Measurements from ENCODE around the gene SYCE1L.
"Not testable (repeated sequence)": the region's sequence is repeated elsewhere in the genome, so short reads cannot be mapped to it uniquely, and the experiment has no call there.

The SYCE1L gene

DNA sequence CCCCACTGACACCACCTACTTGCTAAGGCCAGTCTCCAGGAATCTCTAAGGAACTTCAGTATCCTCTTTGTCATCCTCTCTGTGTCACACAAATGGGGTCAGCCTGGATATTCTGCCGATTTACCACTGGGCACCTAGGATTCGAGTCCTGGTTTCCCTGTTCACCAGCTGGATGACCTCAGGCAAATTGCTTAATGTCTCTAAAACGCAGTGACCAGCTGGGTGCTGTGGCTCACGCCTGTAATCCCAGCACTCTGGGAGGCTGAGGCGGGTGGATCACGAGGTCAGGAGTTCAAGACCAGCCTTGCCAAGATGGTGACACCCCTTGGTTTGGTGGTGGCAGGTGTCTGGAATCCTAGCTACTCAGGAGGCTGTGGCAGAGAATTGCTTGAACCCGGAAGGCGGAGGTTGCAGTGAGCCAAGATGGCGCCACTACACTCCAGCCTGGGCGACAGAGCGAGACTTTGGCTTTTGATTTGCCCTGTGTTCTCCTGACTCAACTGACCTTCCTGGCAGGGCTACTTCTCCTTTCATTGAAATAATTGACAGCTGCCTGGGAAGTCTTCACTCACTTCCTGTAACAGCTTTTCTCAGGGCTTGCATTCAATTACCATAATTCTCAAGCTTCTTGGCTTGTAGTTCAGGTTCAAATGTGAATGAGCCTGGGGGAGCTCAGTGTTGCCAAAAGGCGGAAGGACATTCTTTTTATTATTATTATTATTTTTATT lies 15.4 kb downstream of the SYCE1L start:
- H3K27ac Mint-ChIP-seq, result no peak overlapping the region
- DNase-seq (ENCODE audit: low spot score in 2 of 2), result no peak
- ATAC-seq (ENCODE audit: low read depth), result no peak
- peaks cover 6% of the 10 kb centered on the region for H3K4me1 Mint-ChIP-seq
- no peaks in the 10 kb centered on the region for H3K9me3 Mint-ChIP-seq
- H3K36me3 Mint-ChIP-seq, result no peaks in the 10 kb centered on the region
- H3K4me3 Mint-ChIP-seq, result no peak overlapping the region
- H3K27me3 Mint-ChIP-seq, result no peaks in the 10 kb centered on the region

DNA sequence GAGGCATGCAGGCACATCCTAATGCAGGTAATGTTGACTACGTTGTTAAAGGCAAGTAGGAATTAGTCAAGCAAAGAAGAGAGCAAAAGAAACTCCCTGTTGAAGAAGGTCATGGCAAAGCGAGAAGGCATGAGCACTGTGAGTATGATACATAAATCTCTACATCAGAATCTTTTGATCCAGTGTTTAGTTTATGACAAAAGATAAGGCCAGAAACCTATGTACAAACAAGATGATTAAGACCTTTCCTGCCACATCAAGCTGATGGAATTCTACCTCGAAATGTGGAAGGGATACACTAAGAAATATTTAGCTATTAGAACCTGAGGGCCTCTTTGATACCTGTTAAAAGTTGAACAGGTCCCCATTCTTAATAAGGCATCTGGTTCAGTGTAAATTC lies 20.2 kb downstream of the SYCE1L start:
- Mint-ChIP-seq H3K27me3 (peaks cover 2% of the 10 kb centered on the region), H3K27ac (no peak overlapping the region), H3K9me3 (no peaks in the 10 kb centered on the region), H3K4me1 (no peaks in the 10 kb centered on the region), H3K36me3 (no peaks in the 10 kb centered on the region), H3K4me3 (no peak overlapping the region)
- ATAC-seq (ENCODE audit: low read depth) (no peak), DNase-seq (ENCODE audit: low spot score in 2 of 2) (no peak)

DNA sequence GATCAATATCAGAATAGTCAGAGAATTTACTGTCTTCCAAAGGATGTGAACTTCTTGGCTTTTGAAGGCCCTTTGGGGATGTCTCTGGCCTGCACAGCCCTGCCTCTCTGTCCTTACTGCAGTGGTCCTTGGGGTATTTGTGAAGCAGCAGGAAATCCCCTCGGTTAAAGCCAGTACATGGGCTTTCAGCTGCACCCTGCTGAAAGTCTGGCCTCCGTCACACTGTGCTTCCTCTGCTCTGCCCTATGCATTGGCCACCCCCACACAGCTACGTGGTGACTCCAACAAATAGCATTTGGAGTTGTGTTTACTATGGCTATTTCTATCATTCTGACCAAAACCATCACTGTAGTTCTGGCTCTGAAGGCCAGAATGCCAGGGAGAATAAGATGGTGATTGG lies 21.2 kb downstream of the SYCE1L start:
- ATAC-seq (ENCODE audit: low read depth), result no peak

DNA sequence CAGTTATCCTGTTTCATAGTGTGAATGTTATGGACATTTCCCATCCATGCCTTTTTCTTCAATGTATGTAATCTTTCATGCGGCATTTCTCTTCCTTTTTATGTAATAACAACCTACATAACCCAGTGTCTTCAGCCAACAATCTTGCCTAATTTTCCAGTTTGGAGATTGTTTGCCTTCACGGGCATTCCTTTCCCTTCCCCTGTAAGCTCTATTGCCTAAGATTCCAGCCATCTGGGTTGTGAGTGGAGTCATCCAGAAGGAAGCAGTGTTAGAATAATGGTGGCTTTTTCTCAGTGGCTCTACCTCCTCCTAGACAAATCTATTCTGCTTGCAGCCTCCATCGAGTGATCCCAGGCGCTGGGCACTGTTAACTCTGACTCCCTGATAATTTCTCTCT lies 22.3 kb downstream of the SYCE1L start:
- Mint-ChIP-seq H3K9me3 (no peaks in the 10 kb centered on the region), H3K36me3 (no peaks in the 10 kb centered on the region)
- no peak for ATAC-seq (ENCODE audit: low read depth)

More for the DNA sequence above, 21.2 kb downstream of the SYCE1L start:
- Mint-ChIP-seq H3K36me3 (no peaks in the 10 kb centered on the region), H3K4me3 (no peak overlapping the region), H3K27ac (no peak overlapping the region), H3K9me3 (no peaks in the 10 kb centered on the region), H3K4me1 (no peaks in the 10 kb centered on the region), H3K27me3 (peaks cover 4% of the 10 kb centered on the region)
- no peak for DNase-seq (ENCODE audit: low spot score in 2 of 2)

DNA sequence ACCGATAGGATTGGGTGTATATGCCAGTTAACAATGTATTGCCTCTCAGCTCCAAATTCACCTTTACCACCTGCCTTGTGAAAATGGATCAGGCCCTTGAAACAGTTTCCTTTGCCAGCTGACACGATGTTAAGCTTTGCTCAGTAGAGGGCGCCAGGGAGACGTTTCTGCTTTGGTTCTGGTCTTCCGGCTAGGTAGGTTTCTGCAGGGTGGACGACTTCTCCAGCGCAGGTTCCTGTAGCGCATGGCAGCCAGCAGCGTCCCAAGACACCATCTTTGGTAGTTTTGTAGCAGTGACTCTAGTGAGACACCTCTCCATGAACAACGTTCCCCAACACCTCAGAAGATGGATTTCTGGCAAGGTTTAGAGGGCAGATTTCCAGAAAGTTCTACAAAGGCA lies 24.0 kb downstream of the SYCE1L start:
- H3K4me3 Mint-ChIP-seq, result no peak overlapping the region
- H3K36me3 Mint-ChIP-seq, result no peaks in the 10 kb centered on the region
- H3K27ac Mint-ChIP-seq, result no peak overlapping the region
- ATAC-seq (ENCODE audit: low read depth) (no peak), DNase-seq (ENCODE audit: low spot score in 2 of 2) (no peak)
- H3K4me1 Mint-ChIP-seq, result no peaks in the 10 kb centered on the region
- peaks cover 7% of the 10 kb centered on the region for H3K27me3 Mint-ChIP-seq
- no peaks in the 10 kb centered on the region for H3K9me3 Mint-ChIP-seq

More for the DNA sequence above, 22.3 kb downstream of the SYCE1L start:
- Mint-ChIP-seq H3K27ac (no peak overlapping the region), H3K27me3 (peaks cover 7% of the 10 kb centered on the region), H3K4me3 (no peak overlapping the region), H3K4me1 (no peaks in the 10 kb centered on the region)
- no peak for DNase-seq (ENCODE audit: low spot score in 2 of 2)

DNA sequence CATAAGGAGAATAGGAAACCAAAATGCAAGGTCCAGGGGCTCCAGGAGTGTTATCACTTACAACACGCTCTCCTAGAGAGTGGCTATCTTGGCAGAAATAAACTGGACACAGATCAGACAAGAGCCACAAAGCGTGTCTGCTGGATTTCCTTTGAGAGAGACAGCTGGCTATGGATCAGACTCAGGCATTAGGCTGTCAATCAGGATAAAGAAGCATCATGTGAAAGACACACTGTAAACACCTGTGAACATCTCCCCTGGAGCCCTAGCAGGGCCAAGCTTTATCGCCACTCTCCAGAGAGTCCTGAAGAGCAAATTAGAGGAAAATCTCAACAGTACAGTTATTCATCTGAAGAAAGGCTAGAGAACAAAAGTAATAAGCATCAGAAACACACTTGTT lies 26.0 kb downstream of the SYCE1L start:
- no peak overlapping the region for H3K4me3 Mint-ChIP-seq
- peaks cover 9% of the 10 kb centered on the region for H3K27me3 Mint-ChIP-seq

DNA sequence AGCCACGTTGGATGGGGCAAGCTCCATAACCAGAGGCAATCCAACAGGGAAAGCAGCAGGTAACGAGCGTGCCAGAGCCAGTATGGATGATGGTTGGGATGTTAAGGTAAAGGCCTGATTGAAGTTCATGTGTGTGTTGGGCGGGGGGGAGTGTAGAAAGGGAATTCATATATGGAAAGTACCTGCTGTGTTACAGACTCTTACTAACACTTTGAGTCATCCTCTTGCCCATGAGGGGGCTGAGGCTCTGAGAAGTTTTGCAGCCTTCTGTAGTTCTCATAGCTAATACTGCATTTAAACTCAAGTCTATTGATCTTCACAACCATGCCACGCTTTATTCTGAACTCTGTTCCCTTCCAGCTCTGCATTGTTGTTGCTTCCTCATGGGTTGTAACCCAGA lies 28.5 kb downstream of the SYCE1L start:
- H3K4me1 Mint-ChIP-seq, result no peaks in the 10 kb centered on the region
- H3K36me3 Mint-ChIP-seq, result no peaks in the 10 kb centered on the region
- no peak overlapping the region for H3K4me3 Mint-ChIP-seq
- H3K27me3 Mint-ChIP-seq, result peaks cover 15% of the 10 kb centered on the region
- no peaks in the 10 kb centered on the region for H3K9me3 Mint-ChIP-seq
- ATAC-seq (ENCODE audit: low read depth), result no peak
- no peak for DNase-seq (ENCODE audit: low spot score in 2 of 2)
- no peak overlapping the region for H3K27ac Mint-ChIP-seq

More for the DNA sequence above, 26.0 kb downstream of the SYCE1L start:
- Mint-ChIP-seq H3K9me3 (no peaks in the 10 kb centered on the region), H3K4me1 (no peaks in the 10 kb centered on the region), H3K36me3 (no peaks in the 10 kb centered on the region), H3K27ac (no peak overlapping the region)
- DNase-seq (ENCODE audit: low spot score in 2 of 2) (no peak), ATAC-seq (ENCODE audit: low read depth) (no peak)

DNA sequence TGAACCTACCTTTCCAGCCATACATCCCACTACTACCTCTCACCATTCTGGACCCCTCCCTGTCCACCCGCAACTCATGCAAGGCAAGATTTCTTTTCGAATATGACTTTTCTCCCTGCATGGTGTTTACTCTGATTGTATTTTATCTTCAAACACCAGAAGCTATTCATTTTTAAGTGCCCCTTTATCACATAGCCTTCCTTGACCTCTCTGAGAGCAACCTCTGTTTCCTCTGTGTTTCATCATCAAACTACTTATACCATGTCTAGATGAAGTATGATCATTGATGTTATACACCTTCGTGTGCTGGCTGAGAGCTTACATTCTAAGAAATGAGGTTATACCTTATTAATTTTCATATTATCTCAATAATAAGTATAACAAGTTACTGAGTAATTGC lies 31.8 kb downstream of the SYCE1L start:
- H3K36me3 Mint-ChIP-seq, result no peaks in the 10 kb centered on the region
- H3K4me1 Mint-ChIP-seq, result peaks cover 2% of the 10 kb centered on the region
- no peak for DNase-seq (ENCODE audit: low spot score in 2 of 2)
- no peaks in the 10 kb centered on the region for H3K9me3 Mint-ChIP-seq
- peaks cover 13% of the 10 kb centered on the region for H3K27me3 Mint-ChIP-seq
- H3K27ac Mint-ChIP-seq, result no peak overlapping the region
- ATAC-seq (ENCODE audit: low read depth), result no peak
- no peak overlapping the region for H3K4me3 Mint-ChIP-seq

DNA sequence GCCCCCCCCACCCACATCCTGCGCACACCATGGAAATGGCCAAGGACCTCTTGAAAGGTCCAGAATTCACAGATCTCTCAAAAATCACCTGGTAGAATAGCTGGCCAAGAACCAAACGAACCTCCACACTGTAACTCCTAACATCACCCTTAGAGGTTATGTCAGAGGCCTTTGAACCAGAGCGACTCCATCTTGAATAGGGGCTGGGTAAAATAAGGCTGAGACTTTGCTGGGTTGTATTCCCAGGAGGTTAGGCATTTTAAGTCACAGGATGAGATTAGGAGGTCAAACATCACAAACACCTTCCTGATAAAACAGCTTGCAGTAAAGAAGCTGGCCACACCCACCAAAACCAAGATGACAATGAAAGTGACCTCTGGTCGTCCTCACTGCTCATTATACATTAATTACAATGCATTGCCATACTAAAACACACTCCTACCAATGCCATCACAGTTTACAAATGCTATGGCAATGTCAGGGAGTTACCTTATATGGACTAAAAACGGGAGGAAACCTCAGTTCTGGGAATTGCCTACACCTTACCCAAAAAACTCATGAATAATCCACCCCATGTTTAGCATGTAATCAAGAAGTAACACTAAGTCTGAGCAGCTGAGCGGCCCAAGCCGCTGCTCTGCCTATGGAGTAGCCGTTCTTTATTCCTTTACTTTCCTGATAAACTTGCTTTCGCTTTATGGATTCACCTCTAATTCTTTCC lies 34.8 kb downstream of the SYCE1L start:
- no peak overlapping the region for H3K27ac Mint-ChIP-seq
- DNase-seq (ENCODE audit: low spot score in 2 of 2) (no peak), ATAC-seq (ENCODE audit: low read depth) (no peak)
- no peaks in the 10 kb centered on the region for H3K9me3 Mint-ChIP-seq
- no peak overlapping the region for H3K4me3 Mint-ChIP-seq
- peaks cover 15% of the 10 kb centered on the region for H3K27me3 Mint-ChIP-seq
- H3K4me1 Mint-ChIP-seq, result peaks cover 6% of the 10 kb centered on the region
- H3K36me3 Mint-ChIP-seq, result no peaks in the 10 kb centered on the region

DNA sequence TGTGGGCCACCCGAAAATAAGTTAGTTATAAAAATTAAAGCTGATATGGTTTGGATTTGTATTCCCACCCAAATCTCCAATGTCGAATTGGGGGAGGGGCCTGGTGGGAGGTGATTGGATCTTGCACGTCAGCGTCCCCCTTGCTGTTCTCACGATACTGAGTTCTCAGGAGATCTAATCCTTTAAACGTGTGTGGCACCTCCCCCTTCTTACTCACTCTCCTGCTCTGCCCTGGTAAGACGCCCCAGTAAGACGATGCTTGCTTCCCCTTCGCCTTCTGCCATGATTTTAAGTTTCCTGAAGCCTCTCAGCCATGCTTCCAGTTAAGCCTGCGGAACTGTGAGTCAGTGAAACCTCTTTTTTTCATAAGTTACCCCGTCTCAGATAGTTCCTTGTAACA lies 35.4 kb downstream of the SYCE1L start:
- no peaks in the 10 kb centered on the region for H3K9me3 Mint-ChIP-seq
- ATAC-seq (ENCODE audit: low read depth) (no peak), DNase-seq (ENCODE audit: low spot score in 2 of 2) (no peak)
- no peak overlapping the region for H3K4me3 Mint-ChIP-seq
- H3K27me3 Mint-ChIP-seq, result peaks cover 15% of the 10 kb centered on the region
- no peaks in the 10 kb centered on the region for H3K36me3 Mint-ChIP-seq
- no peak overlapping the region for H3K27ac Mint-ChIP-seq
- peaks cover 6% of the 10 kb centered on the region for H3K4me1 Mint-ChIP-seq

DNA sequence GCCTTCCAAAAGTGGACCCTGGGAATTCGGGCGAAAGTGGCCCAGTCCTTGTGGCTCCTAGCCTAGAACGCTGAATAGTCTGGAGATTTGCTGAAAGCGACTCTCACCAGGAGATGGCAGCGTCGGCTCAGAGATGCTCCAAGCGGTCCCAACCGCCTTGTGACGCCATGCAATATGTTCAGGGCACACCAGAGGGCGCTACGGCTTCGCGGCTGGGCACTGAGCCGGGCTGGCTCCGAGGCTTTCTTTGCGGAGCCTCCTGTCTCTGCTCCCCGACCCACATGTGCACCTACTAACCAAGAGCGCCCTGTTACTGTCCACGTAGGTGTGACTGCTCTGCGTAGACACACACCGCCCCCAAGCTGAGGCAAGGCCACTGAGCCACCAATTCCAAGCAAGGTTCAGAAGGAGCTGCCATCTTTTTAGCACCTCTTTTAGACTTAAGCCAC lies 36.9 kb downstream of the SYCE1L start:
- DNase-seq (ENCODE audit: low spot score in 2 of 2), result peak; percentile 80 to 85
- Mint-ChIP-seq H3K36me3 (no peaks in the 10 kb centered on the region), H3K27ac (no peak overlapping the region), H3K27me3 (peaks cover 10% of the 10 kb centered on the region), H3K4me3 (peak overlapping the region; percentile 65), H3K9me3 (no peaks in the 10 kb centered on the region), H3K4me1 (peaks cover 6% of the 10 kb centered on the region)
- peak; percentile 95 for ATAC-seq (ENCODE audit: low read depth)

DNA sequence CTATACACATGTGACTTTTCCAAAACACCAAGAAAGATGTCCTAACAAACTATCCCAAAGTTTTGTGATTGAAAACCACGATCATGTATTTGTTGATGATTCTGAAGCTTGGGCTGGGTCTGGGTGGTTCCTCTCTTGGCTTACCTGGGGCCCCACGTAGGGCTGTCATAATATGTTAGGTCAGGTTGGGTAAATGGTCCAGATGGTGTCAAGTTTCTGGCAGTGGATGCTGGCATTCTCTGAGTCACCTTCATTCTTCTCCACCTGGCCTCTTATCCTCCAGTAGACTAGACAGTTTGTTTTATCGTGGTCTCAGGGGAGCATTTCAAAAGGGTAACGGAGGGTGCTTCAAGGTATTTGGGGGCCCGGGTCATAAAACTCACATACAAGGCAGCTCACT lies 39.4 kb downstream of the SYCE1L start:
- DNase-seq (ENCODE audit: low spot score in 2 of 2) (no peak), ATAC-seq (ENCODE audit: low read depth) (no peak)
- H3K36me3 Mint-ChIP-seq, result no peaks in the 10 kb centered on the region
- peaks cover 9% of the 10 kb centered on the region for H3K27me3 Mint-ChIP-seq
- H3K9me3 Mint-ChIP-seq, result no peaks in the 10 kb centered on the region
- peaks cover 6% of the 10 kb centered on the region for H3K4me1 Mint-ChIP-seq
- no peak overlapping the region for H3K27ac Mint-ChIP-seq
- H3K4me3 Mint-ChIP-seq, result no peak overlapping the region

DNA sequence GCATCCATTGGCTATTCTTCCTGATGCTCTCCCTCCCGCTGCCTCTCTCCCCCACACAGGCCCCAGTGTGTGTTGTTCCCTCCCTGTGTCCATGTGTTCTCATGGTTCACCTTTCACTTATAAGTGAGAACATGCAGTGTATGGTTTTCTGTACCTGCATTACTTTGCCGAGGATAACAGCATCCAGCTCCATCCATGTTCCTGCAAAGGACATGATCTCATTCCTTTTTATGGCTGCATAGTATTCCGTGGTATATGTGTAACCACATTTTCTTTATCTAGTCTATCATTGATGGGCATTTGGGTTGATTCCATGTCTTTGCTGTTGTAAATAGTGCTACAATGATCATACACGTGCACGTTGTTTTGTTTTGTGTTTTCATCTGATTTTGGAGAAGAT lies 43.3 kb downstream of the SYCE1L start:
- not testable (repeated sequence) for H3K4me1 Mint-ChIP-seq; H3K36me3 Mint-ChIP-seq; H3K9me3 Mint-ChIP-seq; H3K4me3 Mint-ChIP-seq; DNase-seq (ENCODE audit: low spot score in 2 of 2); ATAC-seq (ENCODE audit: low read depth); H3K27ac Mint-ChIP-seq; H3K27me3 Mint-ChIP-seq

DNA sequence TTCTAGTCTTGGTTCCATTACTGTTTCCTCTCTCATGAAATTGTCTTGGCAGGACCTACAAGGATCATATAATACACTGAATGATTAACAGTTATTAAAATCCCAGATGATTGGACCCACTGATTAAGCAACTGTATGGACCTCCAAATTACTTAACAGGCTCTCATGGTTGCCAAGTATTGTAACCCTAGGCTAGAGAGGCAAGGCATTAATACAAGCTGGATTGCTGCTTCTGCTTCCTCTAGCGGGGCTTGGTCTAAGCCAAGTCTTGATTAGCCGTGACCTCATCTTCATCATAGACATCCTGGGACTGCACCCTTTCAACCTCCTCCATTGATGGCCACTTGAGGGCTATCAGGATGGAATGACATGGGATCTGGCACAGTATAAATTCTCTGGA lies 46.9 kb downstream of the SYCE1L start:
- ATAC-seq (ENCODE audit: low read depth), result no peak
- Mint-ChIP-seq H3K27ac (no peak overlapping the region), H3K9me3 (no peaks in the 10 kb centered on the region), H3K27me3 (peaks cover 2% of the 10 kb centered on the region), H3K4me3 (no peak overlapping the region), H3K4me1 (no peaks in the 10 kb centered on the region), H3K36me3 (no peaks in the 10 kb centered on the region)
- no peak for DNase-seq (ENCODE audit: low spot score in 2 of 2)

DNA sequence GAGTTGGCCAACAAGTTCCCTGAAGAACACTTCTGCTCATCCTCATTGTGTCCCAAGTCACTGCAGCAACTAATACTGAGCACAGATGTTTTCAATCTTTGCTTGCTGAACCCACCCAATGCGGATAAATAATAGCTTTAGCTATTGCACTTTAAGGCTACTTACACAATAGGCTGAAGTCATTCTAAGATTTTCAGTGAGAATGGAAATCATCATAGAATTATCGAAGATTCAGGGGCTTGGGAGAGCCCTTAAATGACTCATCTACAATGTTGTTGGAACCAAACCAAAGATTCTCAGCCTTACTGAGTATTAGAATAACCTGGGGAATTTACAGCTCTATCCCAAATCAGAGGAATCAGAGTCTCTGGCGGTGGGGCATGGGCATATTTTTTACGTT lies 51.2 kb downstream of the SYCE1L start:
- DNase-seq (ENCODE audit: low spot score in 2 of 2), result no peak
- no peaks in the 10 kb centered on the region for H3K36me3 Mint-ChIP-seq
- ATAC-seq (ENCODE audit: low read depth), result no peak
- no peaks in the 10 kb centered on the region for H3K4me1 Mint-ChIP-seq
- no peak overlapping the region for H3K27ac Mint-ChIP-seq
- H3K9me3 Mint-ChIP-seq, result no peaks in the 10 kb centered on the region
- H3K27me3 Mint-ChIP-seq, result peaks cover 2% of the 10 kb centered on the region
- H3K4me3 Mint-ChIP-seq, result no peak overlapping the region
